GM18519 (cell line): ENCODE data around the gene RNFT2.

Source experiments
- ATAC-seq: cut with Tn5 transposase; IDR thresholded peaks from one replicate; pipeline ENCODE4 v1.9.1; 2021; ENCODE audit warnings: mild to moderate bottlenecking, moderate library complexity; ENCODE audit not compliant: unreplicated experiment, low FRiP score

RNFT2 gene

GRCh38 chr12:116867523-116867922, 129.4 kb downstream of the RNFT2 start:
- ATAC-seq, result no peak

- ATAC-seq, result no peak
Measured at GRCh38 chr12:116870306-116870705, 132.2 kb downstream of the RNFT2 start.

- ATAC-seq, result no peak
Measured at GRCh38 chr12:116874324-116874995, 136.3 kb downstream of the RNFT2 start.

GRCh38 chr12:116876151-116876869, 138.2 kb downstream of the RNFT2 start:
- no peak for ATAC-seq

- ATAC-seq, result no peak
Measured at GRCh38 chr12:116878567-116879508, 140.7 kb downstream of the RNFT2 start.

GRCh38 chr12:116879509-116880212, 141.5 kb downstream of the RNFT2 start:
- ATAC-seq, result no peak

GRCh38 chr12:116880213-116880816, 142.2 kb downstream of the RNFT2 start:
- ATAC-seq, result no peak

- peak; percentile 58 for ATAC-seq
Measured at GRCh38 chr12:116880817-116881324, 142.8 kb downstream of the RNFT2 start.

- peak; percentile 12 for ATAC-seq
Measured at GRCh38 chr12:116881325-116881876, 143.3 kb downstream of the RNFT2 start, which contains the start of gene HRK. HRK (minus strand) TSS chr12:116881441; CDS start chr12:116881307, 134 bp downstream.

GRCh38 chr12:116881877-116882507, 143.9 kb downstream of the RNFT2 start:
- no peak for ATAC-seq

GRCh38 chr12:116882742-116883141, 144.6 kb downstream of the RNFT2 start:
- ATAC-seq, result no peak

- no peak for ATAC-seq
Measured at GRCh38 chr12:116884871-116885270, 146.8 kb downstream of the RNFT2 start.

- no peak for ATAC-seq
Measured at GRCh38 chr12:116885491-116885890, 147.4 kb downstream of the RNFT2 start.

- no peak for ATAC-seq
Measured at GRCh38 chr12:116887244-116887643, 149.1 kb downstream of the RNFT2 start.

GRCh38 chr12:116887897-116888296, 149.8 kb downstream of the RNFT2 start:
- ATAC-seq, result no peak

- ATAC-seq, result no peak
Measured at GRCh38 chr12:116890330-116890729, 152.2 kb downstream of the RNFT2 start.

- no peak for ATAC-seq
Measured at GRCh38 chr12:116891019-116891418, 152.9 kb downstream of the RNFT2 start.

- ATAC-seq, result no peak
Measured at GRCh38 chr12:116892349-116893140, 154.4 kb downstream of the RNFT2 start.
